Islet precursor cell (in vitro differentiated cells): ENCODE data around the gene KIF20A.
"Not testable (repeated sequence)": the region's sequence is repeated elsewhere in the genome, so short reads cannot be mapped to it uniquely, and the experiment has no call there.

Source experiments
- DNase-seq: peaks from one replicate; pipeline ENCODE4 v3.0.0-alpha.2; 2018

The KIF20A gene

DNA sequence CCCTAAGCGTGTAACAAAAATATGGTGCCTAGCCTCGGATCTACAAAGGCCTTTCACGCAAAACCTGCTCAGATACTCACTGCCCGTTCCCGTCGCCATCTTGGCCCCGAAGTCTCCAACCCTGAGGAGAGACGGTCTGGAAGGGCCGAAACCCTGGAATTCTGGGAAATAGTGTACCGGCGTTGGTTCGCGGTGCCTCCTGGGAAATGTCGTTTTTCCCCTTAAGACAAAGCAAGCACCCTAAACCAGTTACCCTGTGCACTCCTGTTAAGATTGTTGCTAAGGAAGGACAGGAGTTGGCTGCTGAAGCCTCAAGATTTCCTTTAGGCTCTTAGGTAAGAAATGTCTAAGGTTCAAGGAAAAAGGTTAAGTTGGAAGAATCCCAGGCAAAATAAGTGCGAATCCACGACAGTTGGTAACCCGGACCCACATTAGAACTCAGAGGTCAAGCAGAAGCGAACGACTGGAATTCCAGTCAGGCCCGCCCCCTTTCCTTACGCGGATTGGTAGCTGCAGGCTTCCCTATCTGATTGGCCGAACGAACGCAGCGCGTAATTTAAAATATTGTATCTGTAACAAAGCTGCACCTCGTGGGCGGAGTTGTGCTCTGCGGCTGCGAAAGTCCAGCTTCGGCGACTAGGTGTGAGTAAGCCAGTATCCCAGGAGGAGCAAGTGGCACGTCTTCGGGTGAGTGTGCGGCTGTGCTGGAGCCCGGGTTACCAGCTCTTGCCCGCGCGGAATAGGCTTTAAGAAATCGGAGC, at the start of gene KIF20A, which contains the start of gene BRD8:
Gene KIF20A, plus strand, starts transcription at position 597 of the 761 bp plus-strand sequence. CDS start 569 bp downstream, outside the sequence.
Gene BRD8, minus strand, starts transcription at position 115 of the 761 bp plus-strand sequence. Its CDS starts 16 bp downstream, at position 99.
- peak; percentile 99 for DNase-seq

GRCh38 chr5:138129347-138129746, 49.6 kb upstream of the KIF20A start:
- DNase-seq: no peak

DNA sequence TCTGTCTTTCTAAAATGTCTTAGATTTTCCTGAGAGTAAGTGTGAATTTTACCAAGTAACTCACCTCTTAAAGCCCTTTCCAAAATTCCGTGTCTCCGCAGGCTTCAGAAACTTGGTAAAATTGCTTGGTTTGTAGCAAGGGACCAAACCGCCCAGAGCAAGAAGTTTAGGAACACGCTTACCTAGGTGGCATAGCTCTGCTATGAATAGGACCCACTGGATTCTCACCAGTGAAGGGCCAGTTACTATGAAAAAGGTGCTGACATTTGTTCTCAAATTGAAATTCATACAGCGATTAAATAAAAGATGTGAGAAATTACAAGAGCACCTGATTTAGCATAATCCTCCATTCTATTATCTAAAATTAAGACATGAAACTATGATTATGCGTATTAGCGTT, 46.4 kb upstream of the KIF20A start:
- DNase-seq: no peak

- peak; percentile 87 for DNase-seq
Measured at GRCh38 chr5:138138949-138139780, 39.7 kb upstream of the KIF20A start, which contains the start of gene NME5. Gene NME5 (minus strand): TSS chr5:138139428. CDS start chr5:138138780, 648 bp downstream.

GRCh38 chr5:138139781-138140090, 39.2 kb upstream of the KIF20A start:
- no peak for DNase-seq

- DNase-seq: no peak
Measured at GRCh38 chr5:138140268-138140667, 38.6 kb upstream of the KIF20A start.

DNA sequence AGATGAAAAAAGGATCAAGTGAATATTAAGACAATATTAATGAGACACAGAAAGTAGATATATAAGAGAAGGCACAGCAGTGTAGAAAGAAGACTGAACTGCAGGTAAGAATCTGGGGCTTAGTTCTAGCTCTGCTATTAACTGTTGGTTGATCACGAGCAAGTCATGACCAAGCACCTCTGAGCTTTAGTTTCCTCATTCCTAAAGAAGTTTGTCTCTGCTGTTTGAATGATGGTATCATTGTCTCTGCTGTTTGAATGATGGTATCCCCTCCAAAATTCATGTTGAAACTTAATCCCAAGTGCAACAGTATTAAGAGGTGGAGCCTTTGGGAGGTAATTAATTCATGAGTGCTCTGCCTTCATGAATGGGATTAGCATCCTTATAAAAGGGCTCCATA, 37.2 kb upstream of the KIF20A start:
- DNase-seq: no peak

GRCh38 chr5:138143578-138143977, 35.3 kb upstream of the KIF20A start:
- not testable (repeated sequence) for DNase-seq

- DNase-seq: peak; percentile 54
Measured at GRCh38 chr5:138148811-138149210, 30.1 kb upstream of the KIF20A start.

DNA sequence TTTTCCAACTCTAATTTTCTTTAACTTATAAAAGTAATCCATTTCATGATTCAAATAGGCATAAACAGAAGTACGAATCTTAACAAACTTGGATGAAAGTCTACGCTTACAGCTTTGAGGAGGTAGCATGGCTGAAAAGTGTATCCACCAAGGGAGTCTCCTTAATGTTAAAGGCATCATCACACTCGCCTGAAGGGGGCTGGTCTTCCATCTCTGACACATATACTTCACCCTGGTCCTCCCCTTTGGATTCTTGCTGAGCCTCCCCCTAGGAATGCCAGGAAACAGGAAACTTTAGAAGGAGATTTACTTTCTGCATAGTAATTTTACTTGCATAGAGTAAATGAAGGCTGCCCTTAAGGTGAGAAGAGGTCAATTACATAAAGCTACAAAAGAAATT, 29.4 kb upstream of the KIF20A start:
- DNase-seq: peak; percentile 56

DNA sequence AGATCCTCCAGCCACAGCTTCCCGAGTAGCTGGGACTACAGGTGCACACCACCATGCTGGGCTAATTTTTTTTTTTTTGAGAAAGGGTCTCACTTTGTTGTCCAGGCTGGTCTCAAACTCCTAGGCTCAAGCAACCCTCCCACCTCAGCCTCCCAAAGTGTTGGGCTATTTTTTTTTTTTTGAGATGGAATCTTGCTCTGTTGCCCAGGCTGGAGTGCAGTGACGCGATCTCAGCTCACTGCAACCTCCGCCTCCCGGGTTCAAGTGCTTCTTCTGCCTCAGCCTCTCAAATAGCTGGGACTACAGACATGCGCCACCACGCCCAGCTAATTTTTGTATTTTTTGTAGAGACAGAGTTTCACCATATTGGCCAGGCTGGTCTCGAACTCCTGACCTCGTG, 22.9 kb upstream of the KIF20A start:
- DNase-seq: not testable (repeated sequence)

DNA sequence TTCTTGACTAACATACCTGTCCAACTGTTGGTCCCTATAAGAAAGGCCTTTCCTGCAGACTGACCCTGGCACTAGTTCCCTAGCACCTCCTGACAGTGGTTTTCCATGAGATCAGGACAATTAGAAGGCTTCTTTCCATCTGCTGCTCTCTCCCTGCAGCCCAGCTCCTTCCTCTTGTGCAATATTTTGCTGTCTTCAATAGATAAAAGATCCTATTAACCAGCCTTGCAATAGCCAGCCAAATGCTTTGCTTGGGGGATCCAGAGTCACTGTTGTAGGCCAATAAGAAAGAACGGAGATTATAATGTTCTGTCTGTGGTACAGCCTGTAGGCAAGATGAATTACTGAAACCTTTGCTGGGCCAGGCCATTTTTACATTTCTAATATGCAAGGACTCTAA, 21.3 kb upstream of the KIF20A start:
- DNase-seq: no peak

DNA sequence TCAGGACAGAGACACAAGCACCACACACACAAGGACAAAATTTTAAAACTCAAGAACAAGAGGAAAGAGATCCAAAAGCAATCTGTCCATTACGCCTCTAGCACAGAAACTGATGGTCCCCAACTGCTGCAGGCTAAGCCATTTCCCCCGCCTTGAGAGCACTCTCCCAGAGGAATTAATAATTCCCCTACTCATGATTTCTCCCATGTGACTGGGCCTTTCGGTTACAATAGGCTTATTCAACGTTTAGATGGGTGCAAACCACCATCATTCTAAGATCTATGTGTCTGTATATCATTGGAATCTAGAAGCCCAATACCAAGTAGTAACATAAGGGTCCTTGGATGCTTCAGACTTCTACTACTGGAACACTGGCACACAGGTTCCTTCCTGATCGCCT, 19.2 kb upstream of the KIF20A start:
- DNase-seq: no peak

- DNase-seq: no peak
Measured at GRCh38 chr5:138160706-138161105, 18.2 kb upstream of the KIF20A start.

- no peak for DNase-seq
Measured at GRCh38 chr5:138163721-138164120, 15.2 kb upstream of the KIF20A start.

DNA sequence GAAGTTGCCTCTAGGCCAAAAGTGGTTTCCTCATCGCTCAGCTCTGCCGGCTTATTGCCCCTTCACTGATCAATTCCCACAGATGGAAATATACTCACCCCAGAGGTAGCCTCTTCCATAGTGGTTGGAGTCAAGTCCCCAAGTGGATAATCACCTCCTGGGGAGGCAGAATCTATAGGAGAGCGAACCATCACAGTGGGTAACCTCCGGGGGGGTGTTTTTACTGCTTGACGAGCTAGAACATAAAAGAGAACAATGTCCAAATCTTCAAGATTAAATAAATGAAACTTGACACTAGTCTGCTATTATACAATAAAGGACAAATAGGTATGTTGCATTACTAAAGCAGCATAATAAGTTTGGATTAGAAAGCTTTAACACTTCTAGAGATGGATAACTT, 9.8 kb upstream of the KIF20A start:
- DNase-seq: no peak

DNA sequence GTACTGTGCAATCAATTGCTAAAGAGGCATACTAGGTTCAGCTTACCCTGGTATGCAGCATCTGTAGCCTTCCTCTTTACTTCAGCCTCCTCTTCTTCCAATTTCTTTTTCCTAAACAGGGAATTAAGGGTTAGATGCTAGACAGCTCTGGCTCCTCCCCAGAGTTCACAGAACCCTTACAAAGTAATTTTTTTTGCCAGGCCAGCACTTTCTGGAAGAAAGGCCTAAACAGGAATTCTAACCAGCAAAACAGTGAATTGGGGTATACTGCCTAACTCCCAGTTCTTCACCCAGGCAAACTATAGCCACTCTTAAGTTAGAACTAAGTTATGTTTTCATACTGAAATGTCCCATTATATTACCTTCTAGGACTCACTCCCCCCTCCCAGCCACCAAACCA, 8.6 kb upstream of the KIF20A start:
- no peak for DNase-seq

DNA sequence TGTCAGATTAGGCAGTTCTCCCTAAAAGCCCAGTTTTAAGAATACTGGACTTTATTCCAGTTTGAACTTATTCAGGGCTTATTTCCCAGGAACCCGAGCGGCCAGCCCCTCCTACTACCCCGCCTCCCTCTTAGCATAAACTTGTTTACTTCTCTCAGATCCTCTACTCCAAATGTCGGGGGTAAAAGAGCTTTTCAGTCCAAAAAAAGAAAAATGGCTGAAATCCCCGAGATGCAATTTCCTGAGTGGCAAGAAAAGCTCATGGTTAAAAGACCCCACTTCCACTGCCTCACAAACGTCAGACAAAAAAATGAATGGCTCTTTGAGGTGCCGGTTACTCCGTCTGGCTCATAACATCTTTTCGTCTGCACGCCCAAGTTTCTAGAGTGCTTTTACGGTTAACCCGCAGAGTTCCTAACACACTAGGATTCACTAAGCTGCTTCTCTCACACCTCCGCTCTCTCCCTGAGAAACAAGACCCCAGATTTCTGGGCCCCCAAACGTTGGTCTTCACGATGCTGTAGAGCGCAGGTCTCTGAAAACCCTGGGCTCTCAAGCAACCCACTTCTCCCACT, 884 bp upstream of the KIF20A start:
- DNase-seq: no peak

- DNase-seq: peak; percentile 56
Measured at GRCh38 chr5:138179277-138179857, 455 bp downstream of the KIF20A start.

DNA sequence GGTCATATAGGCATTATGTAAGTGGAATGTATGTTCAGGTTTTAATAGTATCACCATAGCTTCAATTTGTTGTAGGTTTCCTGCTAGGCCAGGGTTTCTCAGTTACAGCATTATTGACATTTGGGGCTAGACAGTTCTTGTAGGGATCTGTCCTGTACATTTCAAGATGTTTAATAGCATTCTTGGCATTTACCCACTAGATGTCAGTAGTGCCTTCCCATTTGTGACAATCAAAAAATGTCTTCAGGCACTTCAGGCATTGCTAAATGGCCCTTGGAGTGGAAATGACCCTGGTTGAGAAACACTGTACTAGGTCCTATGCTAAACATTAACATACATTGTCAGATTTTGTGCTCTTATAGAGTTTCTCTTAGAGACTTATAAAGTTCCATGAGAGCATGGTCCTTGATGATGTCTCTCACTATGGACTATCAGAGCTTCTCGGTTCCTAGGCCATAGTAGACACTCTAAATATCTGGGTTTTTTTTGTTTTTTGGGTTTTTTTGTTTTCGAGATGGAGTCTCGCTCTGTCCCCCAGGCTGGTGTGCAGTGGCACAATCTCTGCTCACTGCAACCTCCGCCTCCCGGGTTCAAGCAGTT, 1.4 kb downstream of the KIF20A start:
- DNase-seq: no peak

DNA sequence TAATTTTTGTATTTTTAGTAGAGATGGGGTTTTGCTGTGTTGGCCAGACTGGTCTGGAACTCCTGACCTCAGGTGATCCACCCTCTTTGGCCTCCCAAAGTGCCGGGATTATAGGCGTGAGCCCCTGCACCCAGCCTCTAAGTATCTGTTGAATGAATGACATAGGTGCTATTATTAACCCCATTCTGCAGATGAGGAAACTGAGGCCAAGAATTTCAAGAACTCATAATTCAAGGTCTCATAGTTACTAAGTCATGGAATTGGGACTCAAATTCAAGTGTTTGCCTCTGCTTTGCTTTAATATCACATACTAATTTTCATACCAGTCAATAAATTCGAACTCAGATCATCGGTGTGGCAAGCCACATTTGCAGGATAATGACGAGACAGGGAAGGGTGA, 1.9 kb downstream of the KIF20A start:
- no peak for DNase-seq

GRCh38 chr5:138182808-138183207, 3.9 kb downstream of the KIF20A start:
- DNase-seq: no peak

DNA sequence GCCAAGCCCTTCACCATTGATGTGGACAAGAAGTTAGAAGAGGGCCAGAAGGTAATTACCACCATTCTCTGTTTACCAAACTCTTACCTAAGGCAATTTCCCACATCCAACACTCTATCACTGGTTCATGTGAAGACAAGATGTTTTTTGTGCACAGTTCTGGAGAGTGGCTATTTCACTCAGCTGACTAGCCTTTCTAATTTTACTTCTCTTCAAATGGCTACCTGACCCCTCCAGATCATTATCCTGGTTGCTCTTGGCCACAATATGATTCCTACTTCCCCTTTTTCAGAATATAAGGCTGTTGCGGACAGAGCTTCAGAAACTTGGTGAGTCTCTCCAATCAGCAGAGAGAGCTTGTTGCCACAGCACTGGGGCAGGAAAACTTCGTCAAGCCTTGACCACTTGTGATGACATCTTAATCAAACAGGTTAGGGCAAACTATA, 7.1 kb downstream of the KIF20A start:
- DNase-seq: no peak
